ENCODE measurements around the gene ATG9A. TPM values are rescaled to one million over a fixed set of nuclear protein-coding genes. Genes with fewer than 3 reads are reported as not detected.
"Not testable (repeated sequence)": the region's sequence is repeated elsewhere in the genome, so short reads cannot be mapped to it uniquely, and the experiment has no call there.

Gene ATG9A
- polyA plus RNA-seq, 1 donor from 2014 or later, result 26.2 TPM

DNA sequence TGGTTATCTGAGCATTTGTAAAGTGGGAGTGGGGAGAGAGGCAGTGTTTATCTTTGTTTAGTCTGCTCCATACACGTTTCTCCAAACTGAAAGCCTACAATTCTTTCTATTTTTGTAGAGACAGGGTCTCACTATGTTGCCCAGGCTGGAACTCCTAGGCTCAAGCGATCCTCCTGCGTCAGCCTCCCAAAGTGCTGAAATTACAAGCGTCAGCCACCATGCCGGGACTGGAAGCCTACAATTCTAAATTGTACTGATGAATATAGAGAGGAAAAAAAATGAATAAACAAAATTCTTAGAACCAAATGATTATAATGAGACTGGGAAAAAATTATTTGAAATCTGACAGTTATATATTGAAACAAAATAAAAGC is 24.3 kb downstream of the ATG9A start:
- Histone ChIP-seq H3F3A (ENCODE audit: insufficient read depth, low read length, poor library complexity, severe bottlenecking) (no peaks in the 10 kb centered on the region), H3K9me2 (ENCODE audit: insufficient read depth, low read length) (no peaks in the 10 kb centered on the region), H3K4me3 (ENCODE audit: low read length) (no peak overlapping the region), H3K27me3 (ENCODE audit: insufficient read depth, low read depth, low read length) (no peaks in the 10 kb centered on the region), H3K9me3 (ENCODE audit: low read length) (no peaks in the 10 kb centered on the region), H3K9ac (ENCODE audit: low read length) (no peak overlapping the region), H3K27ac (ENCODE audit: low read length) (no peak overlapping the region), H2AFZ (ENCODE audit: low read depth, low read length) (no peak overlapping the region), H3K36me3 (ENCODE audit: insufficient read depth, low read length) (no peaks in the 10 kb centered on the region), H3K79me2 (replicated peaks; ENCODE audit: insufficient read depth, low read length) (no peaks in the 10 kb centered on the region), H3K4me2 (ENCODE audit: low read length) (no peak overlapping the region), H4K20me1 (ENCODE audit: insufficient read depth) (no peaks in the 10 kb centered on the region)
- TF ChIP-seq MXI1 (conservative IDR thresholded peaks at IDR 0.05; ENCODE audit: poor library complexity, severe bottlenecking), result no peak
- TF ChIP-seq EZH2 (IDR thresholded peaks at IDR 0.05; ENCODE audit: borderline replicate concordance, insufficient read depth, low read length, poor library complexity, severe bottlenecking), result no peak
- TF ChIP-seq, protein P1, sequence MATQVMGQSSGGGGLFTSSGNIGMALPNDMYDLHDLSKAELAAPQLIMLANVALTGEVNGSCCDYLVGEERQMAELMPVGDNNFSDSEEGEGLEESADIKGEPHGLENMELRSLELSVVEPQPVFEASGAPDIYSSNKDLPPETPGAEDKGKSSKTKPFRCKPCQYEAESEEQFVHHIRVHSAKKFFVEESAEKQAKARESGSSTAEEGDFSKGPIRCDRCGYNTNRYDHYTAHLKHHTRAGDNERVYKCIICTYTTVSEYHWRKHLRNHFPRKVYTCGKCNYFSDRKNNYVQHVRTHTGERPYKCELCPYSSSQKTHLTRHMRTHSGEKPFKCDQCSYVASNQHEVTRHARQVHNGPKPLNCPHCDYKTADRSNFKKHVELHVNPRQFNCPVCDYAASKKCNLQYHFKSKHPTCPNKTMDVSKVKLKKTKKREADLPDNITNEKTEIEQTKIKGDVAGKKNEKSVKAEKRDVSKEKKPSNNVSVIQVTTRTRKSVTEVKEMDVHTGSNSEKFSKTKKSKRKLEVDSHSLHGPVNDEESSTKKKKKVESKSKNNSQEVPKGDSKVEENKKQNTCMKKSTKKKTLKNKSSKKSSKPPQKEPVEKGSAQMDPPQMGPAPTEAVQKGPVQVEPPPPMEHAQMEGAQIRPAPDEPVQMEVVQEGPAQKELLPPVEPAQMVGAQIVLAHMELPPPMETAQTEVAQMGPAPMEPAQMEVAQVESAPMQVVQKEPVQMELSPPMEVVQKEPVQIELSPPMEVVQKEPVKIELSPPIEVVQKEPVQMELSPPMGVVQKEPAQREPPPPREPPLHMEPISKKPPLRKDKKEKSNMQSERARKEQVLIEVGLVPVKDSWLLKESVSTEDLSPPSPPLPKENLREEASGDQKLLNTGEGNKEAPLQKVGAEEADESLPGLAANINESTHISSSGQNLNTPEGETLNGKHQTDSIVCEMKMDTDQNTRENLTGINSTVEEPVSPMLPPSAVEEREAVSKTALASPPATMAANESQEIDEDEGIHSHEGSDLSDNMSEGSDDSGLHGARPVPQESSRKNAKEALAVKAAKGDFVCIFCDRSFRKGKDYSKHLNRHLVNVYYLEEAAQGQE (IDR thresholded peaks at IDR 0.05; ENCODE audit: borderline replicate concordance), result no peak
- no peak for TF ChIP-seq TAF1 (IDR thresholded peaks at IDR 0.05; ENCODE audit: low read depth)
- TF ChIP-seq, protein P2, sequence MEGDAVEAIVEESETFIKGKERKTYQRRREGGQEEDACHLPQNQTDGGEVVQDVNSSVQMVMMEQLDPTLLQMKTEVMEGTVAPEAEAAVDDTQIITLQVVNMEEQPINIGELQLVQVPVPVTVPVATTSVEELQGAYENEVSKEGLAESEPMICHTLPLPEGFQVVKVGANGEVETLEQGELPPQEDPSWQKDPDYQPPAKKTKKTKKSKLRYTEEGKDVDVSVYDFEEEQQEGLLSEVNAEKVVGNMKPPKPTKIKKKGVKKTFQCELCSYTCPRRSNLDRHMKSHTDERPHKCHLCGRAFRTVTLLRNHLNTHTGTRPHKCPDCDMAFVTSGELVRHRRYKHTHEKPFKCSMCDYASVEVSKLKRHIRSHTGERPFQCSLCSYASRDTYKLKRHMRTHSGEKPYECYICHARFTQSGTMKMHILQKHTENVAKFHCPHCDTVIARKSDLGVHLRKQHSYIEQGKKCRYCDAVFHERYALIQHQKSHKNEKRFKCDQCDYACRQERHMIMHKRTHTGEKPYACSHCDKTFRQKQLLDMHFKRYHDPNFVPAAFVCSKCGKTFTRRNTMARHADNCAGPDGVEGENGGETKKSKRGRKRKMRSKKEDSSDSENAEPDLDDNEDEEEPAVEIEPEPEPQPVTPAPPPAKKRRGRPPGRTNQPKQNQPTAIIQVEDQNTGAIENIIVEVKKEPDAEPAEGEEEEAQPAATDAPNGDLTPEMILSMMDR (IDR thresholded peaks at IDR 0.05; ENCODE audit: poor library complexity, severe bottlenecking), result no peak
- no peak for TF ChIP-seq RAD21 (conservative IDR thresholded peaks at IDR 0.05)
- no peak for TF ChIP-seq EP300 (conservative IDR thresholded peaks at IDR 0.05; ENCODE audit: poor library complexity, severe bottlenecking)
- TF ChIP-seq SMC3 (conservative IDR thresholded peaks at IDR 0.05; ENCODE audit: poor library complexity), result no peak
- TF ChIP-seq POLR2AphosphoS5 (IDR thresholded peaks at IDR 0.05), result no peak

DNA sequence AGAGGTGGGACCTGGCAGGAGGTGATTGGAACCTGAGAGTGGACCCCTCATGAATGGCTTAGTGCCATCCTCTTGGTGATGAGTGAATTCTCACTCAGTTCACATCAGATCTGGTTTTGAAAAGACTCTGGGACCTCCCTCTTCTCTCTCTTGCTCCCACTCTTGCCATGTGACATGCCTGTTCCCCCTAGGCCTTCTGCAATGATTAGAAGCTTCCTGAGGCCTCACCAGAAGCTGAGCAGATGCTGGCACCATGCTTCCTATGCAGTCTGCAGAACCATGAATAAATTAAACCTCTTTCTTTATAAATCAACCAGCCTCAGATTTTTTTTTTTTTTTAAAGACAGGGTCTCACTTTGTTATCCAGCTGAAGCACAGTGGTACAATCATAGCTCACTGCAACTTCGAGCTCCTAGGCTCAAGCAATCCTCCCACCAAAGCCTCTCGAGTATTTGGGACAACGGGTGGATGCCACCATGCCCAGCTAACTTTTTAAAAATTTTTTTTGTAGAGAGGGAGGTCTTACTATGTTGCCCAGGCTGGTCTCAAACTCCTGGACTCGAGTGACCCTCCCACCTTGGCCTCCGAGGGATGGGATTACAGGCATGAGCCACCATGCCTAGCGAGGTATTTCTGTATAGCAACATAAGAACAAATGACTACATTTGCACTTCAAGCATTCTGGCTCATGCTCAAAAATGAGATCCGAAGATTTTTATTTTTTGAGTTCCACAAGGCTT is 24.8 kb downstream of the ATG9A start:
- no peaks in the 10 kb centered on the region for H4K20me1 ChIP-seq (ENCODE audit: insufficient read depth)
- H3K27me3 ChIP-seq (ENCODE audit: insufficient read depth, low read depth, low read length), result no peaks in the 10 kb centered on the region
- H3K4me3 ChIP-seq (ENCODE audit: low read length), result no peak overlapping the region
- H3K79me2 ChIP-seq (replicated peaks; ENCODE audit: insufficient read depth, low read length), result no peaks in the 10 kb centered on the region
- no peaks in the 10 kb centered on the region for H3F3A ChIP-seq (ENCODE audit: insufficient read depth, low read length, poor library complexity, severe bottlenecking)
- H3K27ac ChIP-seq (ENCODE audit: low read length), result no peak overlapping the region
- H3K36me3 ChIP-seq (ENCODE audit: insufficient read depth, low read length), result no peaks in the 10 kb centered on the region
- TF ChIP-seq RAD21 (conservative IDR thresholded peaks at IDR 0.05) (no peak), EP300 (conservative IDR thresholded peaks at IDR 0.05; ENCODE audit: poor library complexity, severe bottlenecking) (no peak), POLR2AphosphoS5 (IDR thresholded peaks at IDR 0.05) (no peak), MXI1 (conservative IDR thresholded peaks at IDR 0.05; ENCODE audit: poor library complexity, severe bottlenecking) (no peak), TAF1 (IDR thresholded peaks at IDR 0.05; ENCODE audit: low read depth) (no peak), SMC3 (conservative IDR thresholded peaks at IDR 0.05; ENCODE audit: poor library complexity) (no peak), EZH2 (IDR thresholded peaks at IDR 0.05; ENCODE audit: borderline replicate concordance, insufficient read depth, low read length, poor library complexity, severe bottlenecking) (no peak)
- TF ChIP-seq, protein P1 (IDR thresholded peaks at IDR 0.05; ENCODE audit: borderline replicate concordance), result no peak
- TF ChIP-seq, protein P2 (IDR thresholded peaks at IDR 0.05; ENCODE audit: poor library complexity, severe bottlenecking), result no peak
- H3K9ac ChIP-seq (ENCODE audit: low read length), result no peak overlapping the region
- no peaks in the 10 kb centered on the region for H3K9me2 ChIP-seq (ENCODE audit: insufficient read depth, low read length)
- no peak overlapping the region for H3K4me2 ChIP-seq (ENCODE audit: low read length)
- H3K9me3 ChIP-seq (ENCODE audit: low read length), result no peaks in the 10 kb centered on the region
- H2AFZ ChIP-seq (ENCODE audit: low read depth, low read length), result no peak overlapping the region

DNA sequence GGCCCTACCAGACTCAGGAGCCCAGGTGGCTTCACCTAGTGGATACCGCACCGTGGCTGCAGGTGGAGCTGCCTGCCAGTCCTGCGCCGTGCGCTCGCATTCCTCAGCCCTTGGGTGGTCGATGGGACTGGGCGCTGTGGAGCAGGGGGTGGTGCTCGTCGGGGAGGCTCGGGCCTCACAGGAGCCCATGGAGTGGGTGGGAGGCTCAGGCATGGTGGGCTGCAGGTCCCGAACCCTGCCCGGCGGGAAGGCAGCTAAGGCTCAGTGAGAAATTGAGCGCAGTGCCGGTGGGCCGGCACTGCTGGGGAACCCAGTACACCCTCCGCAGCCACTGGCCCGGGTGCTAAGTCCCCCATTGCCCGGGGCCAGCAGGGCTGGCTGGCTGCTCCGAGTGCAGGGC is 28.1 kb downstream of the ATG9A start:
- not testable (repeated sequence) for H3K4me2 ChIP-seq (ENCODE audit: low read length); H3K4me3 ChIP-seq (ENCODE audit: low read length); H3F3A ChIP-seq (ENCODE audit: insufficient read depth, low read length, poor library complexity, severe bottlenecking); H3K36me3 ChIP-seq (ENCODE audit: insufficient read depth, low read length); H2AFZ ChIP-seq (ENCODE audit: low read depth, low read length); H3K27me3 ChIP-seq (ENCODE audit: insufficient read depth, low read depth, low read length); H3K9me3 ChIP-seq (ENCODE audit: low read length); H3K9ac ChIP-seq (ENCODE audit: low read length); H4K20me1 ChIP-seq (ENCODE audit: insufficient read depth); H3K9me2 ChIP-seq (ENCODE audit: insufficient read depth, low read length); H3K27ac ChIP-seq (ENCODE audit: low read length); H3K79me2 ChIP-seq (replicated peaks; ENCODE audit: insufficient read depth, low read length)
